T-cell (primary cell): ENCODE data around the gene RGS19. TPM values are rescaled to one million over a fixed set of nuclear protein-coding genes. Genes with fewer than 3 reads are reported as not detected.
A peak's percentile ranks its signal among the peaks of the same experiment; 100 is the strongest.

Experiments used
- ATAC-seq, 4 experiments: fragments of 200-7000 bp in 3 of 4; fragments of 150-1000 bp in 1 of 4; cut with Tn5 transposase; replicated peaks in 1 of 4; 1 replicate in 3 of 4; 2 replicates in 1 of 4; pipeline ENCODE4 v1.10.0; 2021; ENCODE audit warnings: moderate library complexity in 3 of 4, mild to moderate bottlenecking in 2 of 4, moderate number of reproducible peaks in 1 of 4
- CTCF ChIA-PET, 2 donors: fragments of 300-600 bp; sonication (Branson Sonifier 250); formaldehyde crosslinking; loops; one replicate each; lab custom pipeline; 2022; ENCODE audit warnings: antibody characterized with exemption in 2 of 2; lab: Charles Lee
- POLR2A ChIA-PET, 2 donors: fragments of 300-600 bp; sonication (Branson Sonifier 250); formaldehyde crosslinking; loops; one replicate each; lab custom pipeline; 2022; ENCODE audit warnings: antibody characterized with exemption in 2 of 2; lab: Charles Lee
- DNase-seq, 35 experiments: peaks; one replicate each; pipeline versions ENCODE4 v3.0.0 to v3.0.0-alpha.2; 2013 to 2023
- H3K27ac ChIP-seq: one replicate; pipeline ENCODE4 v1.5.1; 2013; ENCODE audit warnings: low read length
- H3K27me3 ChIP-seq, 2 experiments: replicated peaks in 1 of 2; 1 replicate in 1 of 2; 2 replicates in 1 of 2; pipeline versions ENCODE4 v1.6.1 to v1.7.0; 2013; ENCODE audit warnings: low read length in 1 of 2, mixed read lengths in 1 of 2; ENCODE audit not compliant: control insufficient read depth in 2 of 2, insufficient read depth in 2 of 2; ENCODE audit errors: extremely low read depth in 1 of 2
- H3K36me3 ChIP-seq, 2 donors: 1 replicate in 1 of 2; 2 replicates in 1 of 2; pipeline versions ENCODE4 v1.6.1 to v1.7.0; 2013; ENCODE audit warnings: low read length in 1 of 2; ENCODE audit not compliant: control insufficient read depth in 2 of 2, insufficient read depth in 1 of 2; ENCODE audit errors: extremely low read depth in 1 of 2
- H3K4me1 ChIP-seq, 2 experiments: 1 replicate in 1 of 2; 2 replicates in 1 of 2; pipeline versions ENCODE4 v1.6.1 to v1.7.0; 2013; ENCODE audit warnings: low read length in 2 of 2, mixed read lengths in 1 of 2; ENCODE audit not compliant: insufficient read depth in 2 of 2, control insufficient read depth in 1 of 2; ENCODE audit errors: extremely low read depth in 1 of 2
- H3K4me3 ChIP-seq, 2 donors: 1 replicate in 1 of 2; 2 replicates in 1 of 2; pipeline versions ENCODE4 v1.5.1 to v1.7.0; 2013; ENCODE audit warnings: mild to moderate bottlenecking in 2 of 2, low read length in 1 of 2, moderate library complexity in 1 of 2; ENCODE audit not compliant: control insufficient read depth in 1 of 2; ENCODE audit errors: extremely low read depth in 1 of 2
- H3K9me3 ChIP-seq: 2 replicates; pipeline ENCODE4 v1.7.0; 2013
- H3K27ac Mint-ChIP-seq, 2 donors: one replicate each; pipeline ENCODE4 v1.8.0; 2020 to 2021; ENCODE audit warnings: mild to moderate bottlenecking in 2 of 2, mixed read lengths in 2 of 2
- H3K27me3 Mint-ChIP-seq, 2 donors: one replicate each; pipeline ENCODE4 v1.8.0; 2021 to 2022; ENCODE audit warnings: mixed read lengths in 2 of 2
- H3K36me3 Mint-ChIP-seq: one replicate; pipeline ENCODE4 v1.8.0; 2021; ENCODE audit warnings: mixed read lengths
- H3K4me1 Mint-ChIP-seq, 3 donors: one replicate each; pipeline ENCODE4 v1.8.0; 2020 to 2022; ENCODE audit warnings: mixed read lengths in 3 of 3, mild to moderate bottlenecking in 1 of 3
- H3K4me3 Mint-ChIP-seq, 3 donors: one replicate each; pipeline ENCODE4 v1.8.0; 2020 to 2022; ENCODE audit warnings: mild to moderate bottlenecking in 3 of 3, mixed read lengths in 3 of 3, moderate library complexity in 3 of 3
- H3K9me3 Mint-ChIP-seq, 3 donors: one replicate each; pipeline ENCODE4 v1.8.0; 2020 to 2022; ENCODE audit warnings: mixed read lengths in 3 of 3
- WGBS: methylation state at CpG from one replicate; pipeline ENCODE4 v1.1.5; 2013; ENCODE audit warnings: missing lambda C conversion rate; ENCODE audit not compliant: insufficient coverage; 5-methylcytosine and 5-hydroxymethylcytosine counted together
- total RNA-seq, 35 experiments: library from RNA in 6 of 35; stranded (reverse) in 6 of 35; fragments of 120-200 nt in 1 of 35; gene quantifications; one replicate each; pipeline versions ENCODE4 v1.2.1 to v1.2.4 and lab custom pipeline; 2013 to 2026

Gene RGS19
- total RNA-seq, 5 donors from 2014 or later (not counting 1 experiment from before 2014, with no cell fraction given) = 39.2 to 61.7 (median 57.3) TPM

GRCh38 chr20:64095455-64095854, 16.1 kb upstream of the RGS19 start:
- POLR2A ChIA-PET = no interaction called here

GRCh38 chr20:64093013-64093503, 13.7 kb upstream of the RGS19 start:
- no peak for ATAC-seq
- H3K27ac Mint-ChIP-seq = no peak overlapping the region
- POLR2A ChIA-PET = no interaction called here

More at GRCh38 chr20:64095455-64095854, 16.1 kb upstream of the RGS19 start:
- H3K36me3 Mint-ChIP-seq = peaks cover 4% of the 10 kb centered on the region
- no peak overlapping the region for H3K27ac ChIP-seq
- no peak overlapping the region for H3K27ac Mint-ChIP-seq
- peaks cover 0 to 24% of the 10 kb centered on the region in 2 experiments for H3K27me3 ChIP-seq
- no peak overlapping the region for H3K4me3 ChIP-seq
- no peak overlapping the region for H3K4me3 Mint-ChIP-seq
- peaks cover 0 to 19% of the 10 kb centered on the region in 2 donors for H3K36me3 ChIP-seq
- H3K4me1 Mint-ChIP-seq = peaks cover 8 to 16% (median 10%) of the 10 kb centered on the region in 3 donors
- H3K9me3 ChIP-seq = no peaks in the 10 kb centered on the region
- ATAC-seq (no peak), DNase-seq (no peak)
- WGBS = 89% methylated on average over 3 of the region's 4 CpGs
- H3K9me3 Mint-ChIP-seq = peaks cover 0 to 5% (median 0%) of the 10 kb centered on the region in 3 donors
- H3K4me1 ChIP-seq = peaks cover 10 to 12% of the 10 kb centered on the region in 2 experiments
- no peaks in the 10 kb centered on the region for H3K27me3 Mint-ChIP-seq
- CTCF ChIA-PET = no interaction called here

GRCh38 chr20:64092258-64093012, 13.1 kb upstream of the RGS19 start:
- Mint-ChIP-seq H3K27ac (no peak overlapping the region), H3K4me1 (peaks cover 6 to 12% (median 8%) of the 10 kb centered on the region in 3 donors), H3K4me3 (peak overlapping the region in 1 of 3 donors; percentile 23), H3K36me3 (peaks cover 4% of the 10 kb centered on the region), H3K9me3 (peaks cover 0 to 5% (median 2%) of the 10 kb centered on the region in 3 donors), H3K27me3 (peaks cover 0 to 2% of the 10 kb centered on the region in 2 donors)
- no peaks in the 10 kb centered on the region for H3K9me3 ChIP-seq
- no peak overlapping the region for H3K4me3 ChIP-seq
- peaks cover 0 to 6% of the 10 kb centered on the region in 2 donors for H3K36me3 ChIP-seq
- DNase-seq (no peak), ATAC-seq (peak in 1 of 4 experiments; percentile 47)
- ChIA-PET POLR2A (no interaction called here), CTCF (no interaction called here)
- WGBS = 84% methylated on average over 26 of the region's 27 CpGs
- H3K27ac ChIP-seq = no peak overlapping the region
- H3K4me1 ChIP-seq = peaks cover 4 to 10% of the 10 kb centered on the region in 2 experiments
- peaks cover 0 to 22% of the 10 kb centered on the region in 2 experiments for H3K27me3 ChIP-seq

More at GRCh38 chr20:64093013-64093503, 13.7 kb upstream of the RGS19 start:
- no peak for DNase-seq
- Mint-ChIP-seq H3K36me3 (peaks cover 4% of the 10 kb centered on the region), H3K9me3 (peaks cover 0 to 5% (median 0%) of the 10 kb centered on the region in 3 donors), H3K4me3 (no peak overlapping the region), H3K27me3 (peaks cover 0 to 2% of the 10 kb centered on the region in 2 donors), H3K4me1 (peaks cover 6 to 12% (median 8%) of the 10 kb centered on the region in 3 donors)
- peaks cover 4 to 10% of the 10 kb centered on the region in 2 experiments for H3K4me1 ChIP-seq
- H3K9me3 ChIP-seq = no peaks in the 10 kb centered on the region
- CTCF ChIA-PET = no interaction called here
- peaks cover 0 to 22% of the 10 kb centered on the region in 2 experiments for H3K27me3 ChIP-seq
- no peak overlapping the region for H3K4me3 ChIP-seq
- WGBS = 91% methylated on average over 4 of the region's 9 CpGs
- no peak overlapping the region for H3K27ac ChIP-seq
- peaks cover 0 to 13% of the 10 kb centered on the region in 2 donors for H3K36me3 ChIP-seq

GRCh38 chr20:64091770-64092169, 12.5 kb upstream of the RGS19 start:
- Mint-ChIP-seq H3K4me3 (no peak overlapping the region), H3K27me3 (peaks cover 0 to 2% of the 10 kb centered on the region in 2 donors), H3K4me1 (peaks cover 6 to 12% (median 8%) of the 10 kb centered on the region in 3 donors), H3K27ac (no peak overlapping the region), H3K36me3 (peaks cover 2% of the 10 kb centered on the region), H3K9me3 (peaks cover 0 to 3% (median 2%) of the 10 kb centered on the region in 3 donors)
- Histone ChIP-seq H3K27me3 (peaks cover 0 to 22% of the 10 kb centered on the region in 2 experiments), H3K4me1 (peaks cover 4 to 10% of the 10 kb centered on the region in 2 experiments), H3K4me3 (no peak overlapping the region), H3K9me3 (no peaks in the 10 kb centered on the region), H3K27ac (no peak overlapping the region), H3K36me3 (peaks cover 0 to 5% of the 10 kb centered on the region in 2 donors)
- ChIA-PET CTCF (no interaction called here), POLR2A (no interaction called here)
- DNase-seq (no peak), ATAC-seq (no peak)
- WGBS = 52% methylated on average over 9 of the region's 16 CpGs

GRCh38 chr20:64091340-64091739, 12.0 kb upstream of the RGS19 start:
- H3K27me3 ChIP-seq = peaks cover 0 to 22% of the 10 kb centered on the region in 2 experiments
- Mint-ChIP-seq H3K36me3 (no peaks in the 10 kb centered on the region), H3K4me1 (peaks cover 6 to 9% (median 8%) of the 10 kb centered on the region in 3 donors), H3K27ac (no peak overlapping the region), H3K27me3 (peaks cover 0 to 2% of the 10 kb centered on the region in 2 donors), H3K9me3 (peaks cover 0 to 2% (median 0%) of the 10 kb centered on the region in 3 donors), H3K4me3 (no peak overlapping the region)
- ATAC-seq (no peak), DNase-seq (no peak)
- WGBS = 88% methylated on average over 19 of the region's 19 CpGs
- ChIA-PET POLR2A (no interaction called here), CTCF (no interaction called here)
- H3K4me3 ChIP-seq = no peak overlapping the region
- H3K4me1 ChIP-seq = peaks cover 4 to 10% of the 10 kb centered on the region in 2 experiments
- H3K36me3 ChIP-seq = peaks cover 0 to 5% of the 10 kb centered on the region in 2 donors
- no peak overlapping the region for H3K27ac ChIP-seq
- no peaks in the 10 kb centered on the region for H3K9me3 ChIP-seq

- Histone ChIP-seq H3K27me3 (peaks cover 0 to 27% of the 10 kb centered on the region in 2 experiments), H3K9me3 (no peaks in the 10 kb centered on the region), H3K27ac (no peak overlapping the region), H3K4me1 (peaks cover 0 to 10% of the 10 kb centered on the region in 2 experiments), H3K4me3 (no peak overlapping the region), H3K36me3 (no peaks in the 10 kb centered on the region)
- peaks cover 0 to 3% of the 10 kb centered on the region in 2 donors for H3K27me3 Mint-ChIP-seq
- H3K36me3 Mint-ChIP-seq = no peaks in the 10 kb centered on the region
- ATAC-seq = no peak
- H3K9me3 Mint-ChIP-seq = peaks cover 0 to 2% (median 0%) of the 10 kb centered on the region in 3 donors
- no peak for DNase-seq
- no peak overlapping the region for H3K27ac Mint-ChIP-seq
- peaks cover 6 to 8% (median 8%) of the 10 kb centered on the region in 3 donors for H3K4me1 Mint-ChIP-seq
- ChIA-PET POLR2A (no interaction called here), CTCF (no interaction called here)
- no peak overlapping the region for H3K4me3 Mint-ChIP-seq
- 84% methylated on average over 9 of the region's 10 CpGs for WGBS
These were observed 10.8 kb upstream of the RGS19 start for GRCh38 chr20:64090165-64090564.
